Measurements from ENCODE around the gene ADRA2B.

DNA sequence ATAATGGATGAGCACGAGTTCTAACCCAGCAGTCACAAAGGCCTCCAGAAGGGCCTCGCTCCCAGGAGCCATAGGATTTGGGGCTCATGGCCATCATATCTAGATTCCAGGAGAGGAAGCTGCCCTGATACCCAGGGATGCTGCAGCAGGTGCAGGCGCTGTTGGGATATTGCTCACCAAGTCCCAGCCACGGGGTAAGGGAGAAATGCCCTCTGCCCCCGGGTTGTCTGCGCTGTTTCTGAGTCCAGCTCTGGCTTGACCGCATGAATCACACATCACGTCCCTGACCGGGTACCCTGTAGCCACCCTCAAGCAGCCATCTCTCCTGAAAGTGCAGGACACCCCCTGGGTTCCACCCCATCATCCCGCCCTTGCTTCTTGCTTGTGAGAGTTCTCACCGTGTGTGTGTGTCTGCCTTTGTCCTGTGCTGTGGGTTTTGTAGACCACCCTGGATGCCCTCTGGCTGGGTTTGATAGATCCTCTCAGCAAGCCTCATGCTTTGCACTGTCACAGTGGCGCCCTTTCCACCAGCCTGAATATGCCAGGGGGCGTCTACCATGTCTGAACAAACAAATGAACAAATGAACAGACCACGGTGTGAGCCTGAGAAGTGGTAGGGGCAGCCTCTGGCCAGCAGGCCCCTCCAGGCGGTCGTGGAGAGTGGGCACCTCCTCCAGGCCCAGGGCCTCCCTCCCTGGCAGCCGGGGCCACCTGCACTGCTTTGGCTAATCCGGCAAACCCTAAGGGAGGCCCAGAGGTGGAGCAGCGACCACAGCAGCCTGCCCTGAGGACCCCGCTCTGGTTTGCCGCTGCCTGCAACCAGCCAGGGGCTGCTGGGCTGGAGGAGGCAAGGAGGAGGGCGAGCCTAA is 32.1 kb downstream of the ADRA2B start:
- TF ChIP-seq, protein P1, sequence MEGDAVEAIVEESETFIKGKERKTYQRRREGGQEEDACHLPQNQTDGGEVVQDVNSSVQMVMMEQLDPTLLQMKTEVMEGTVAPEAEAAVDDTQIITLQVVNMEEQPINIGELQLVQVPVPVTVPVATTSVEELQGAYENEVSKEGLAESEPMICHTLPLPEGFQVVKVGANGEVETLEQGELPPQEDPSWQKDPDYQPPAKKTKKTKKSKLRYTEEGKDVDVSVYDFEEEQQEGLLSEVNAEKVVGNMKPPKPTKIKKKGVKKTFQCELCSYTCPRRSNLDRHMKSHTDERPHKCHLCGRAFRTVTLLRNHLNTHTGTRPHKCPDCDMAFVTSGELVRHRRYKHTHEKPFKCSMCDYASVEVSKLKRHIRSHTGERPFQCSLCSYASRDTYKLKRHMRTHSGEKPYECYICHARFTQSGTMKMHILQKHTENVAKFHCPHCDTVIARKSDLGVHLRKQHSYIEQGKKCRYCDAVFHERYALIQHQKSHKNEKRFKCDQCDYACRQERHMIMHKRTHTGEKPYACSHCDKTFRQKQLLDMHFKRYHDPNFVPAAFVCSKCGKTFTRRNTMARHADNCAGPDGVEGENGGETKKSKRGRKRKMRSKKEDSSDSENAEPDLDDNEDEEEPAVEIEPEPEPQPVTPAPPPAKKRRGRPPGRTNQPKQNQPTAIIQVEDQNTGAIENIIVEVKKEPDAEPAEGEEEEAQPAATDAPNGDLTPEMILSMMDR (IDR thresholded peaks at IDR 0.05) = no peak
- no peak for TF ChIP-seq POLR2A (IDR thresholded peaks at IDR 0.05)
- no peak for TF ChIP-seq POLR2AphosphoS5 (IDR thresholded peaks at IDR 0.05; ENCODE audit: insufficient read depth in 1 of 2, low read depth in 1 of 2)
